Thyroid gland (tissue), 4 donors: ENCODE measurements around the gene ZNF490.

ENCODE experiments used
- POLR2A ChIP-seq, 2 donors: fragments of 450-650 bp; IDR thresholded peaks; one replicate each; pipeline ENCODE4 v1.6.1; 2017; ENCODE audit warnings: antibody characterized with exemption in 2 of 2, mild to moderate bottlenecking in 2 of 2, moderate library complexity in 1 of 2
- TF ChIP-seq, protein P1 (sequence below), 6 experiments: fragments of 200-600 bp in 3 of 6; fragments of 450-650 bp in 3 of 6; sonication (generic) in 3 of 6; IDR thresholded peaks; one replicate each; pipeline ENCODE4 v1.5.1; 2016 to 2019; ENCODE audit warnings: antibody characterized with exemption in 6 of 6, mild to moderate bottlenecking in 2 of 6, inconsistent platforms in 1 of 6, moderate library complexity in 1 of 6

DNA sequence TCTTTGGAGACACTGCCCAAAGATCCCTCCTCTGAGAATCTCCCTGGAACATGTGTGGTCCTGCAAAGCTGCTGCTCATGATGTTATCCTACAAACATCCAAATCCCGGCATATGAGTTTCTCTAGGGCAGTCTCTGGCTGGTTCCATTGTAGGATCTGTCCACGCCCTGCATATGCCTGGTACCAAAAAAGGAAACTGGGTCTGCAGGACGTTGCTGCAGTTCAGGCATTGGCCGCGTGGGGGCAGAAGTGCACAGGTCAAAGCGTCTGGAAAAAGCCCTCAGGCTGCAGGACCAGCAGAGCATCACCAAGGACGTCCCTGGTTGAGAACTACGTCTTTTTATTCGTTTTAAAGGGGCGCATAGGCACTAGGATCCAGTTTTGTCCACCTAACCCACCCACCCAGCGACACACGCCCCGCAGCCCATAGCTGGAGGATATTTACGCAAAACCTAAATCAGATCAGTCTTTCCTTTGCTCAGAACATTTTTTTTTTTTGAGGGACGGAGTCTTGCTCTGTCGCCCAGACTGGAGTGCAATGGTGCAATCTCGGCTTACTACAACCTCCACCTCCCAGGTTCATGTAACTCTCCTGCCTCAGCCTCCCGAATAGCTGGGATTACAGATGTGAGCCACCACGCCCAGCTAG, 46.5 kb downstream of the ZNF490 start:
- TF ChIP-seq, protein P1, sequence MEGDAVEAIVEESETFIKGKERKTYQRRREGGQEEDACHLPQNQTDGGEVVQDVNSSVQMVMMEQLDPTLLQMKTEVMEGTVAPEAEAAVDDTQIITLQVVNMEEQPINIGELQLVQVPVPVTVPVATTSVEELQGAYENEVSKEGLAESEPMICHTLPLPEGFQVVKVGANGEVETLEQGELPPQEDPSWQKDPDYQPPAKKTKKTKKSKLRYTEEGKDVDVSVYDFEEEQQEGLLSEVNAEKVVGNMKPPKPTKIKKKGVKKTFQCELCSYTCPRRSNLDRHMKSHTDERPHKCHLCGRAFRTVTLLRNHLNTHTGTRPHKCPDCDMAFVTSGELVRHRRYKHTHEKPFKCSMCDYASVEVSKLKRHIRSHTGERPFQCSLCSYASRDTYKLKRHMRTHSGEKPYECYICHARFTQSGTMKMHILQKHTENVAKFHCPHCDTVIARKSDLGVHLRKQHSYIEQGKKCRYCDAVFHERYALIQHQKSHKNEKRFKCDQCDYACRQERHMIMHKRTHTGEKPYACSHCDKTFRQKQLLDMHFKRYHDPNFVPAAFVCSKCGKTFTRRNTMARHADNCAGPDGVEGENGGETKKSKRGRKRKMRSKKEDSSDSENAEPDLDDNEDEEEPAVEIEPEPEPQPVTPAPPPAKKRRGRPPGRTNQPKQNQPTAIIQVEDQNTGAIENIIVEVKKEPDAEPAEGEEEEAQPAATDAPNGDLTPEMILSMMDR (IDR thresholded peaks at IDR 0.05): peak; percentile 85 to 97 (median 96)
- no peak for TF ChIP-seq POLR2A (IDR thresholded peaks at IDR 0.05)
